Activated CD8-positive, alpha-beta memory T cell treated with anti-CD3 and anti-CD28 coated beads, Interleukin-2, amount 10 ng/mL, durations not matched to agents 7 days and 5 days (primary cell): ENCODE data around the gene GOLGA2. TPM values are rescaled to one million over a fixed set of nuclear protein-coding genes. Genes with fewer than 3 reads are reported as not detected.
A peak's percentile ranks its signal among the peaks of the same experiment; 100 is the strongest.

Source experiments
- ATAC-seq: fragments of 150-1000 bp; cut with Tn5 transposase; one replicate; pipeline ENCODE4 v1.10.0; 2021; ENCODE audit warnings: moderate library complexity
- CTCF ChIA-PET: fragments of 350-600 bp; sonication (Branson Sonifier 250); formaldehyde crosslinking; loops from one replicate; lab custom pipeline; 2021; ENCODE audit warnings: antibody characterized with exemption; lab: Charles Lee
- DNase-seq: peaks from one replicate; pipeline ENCODE4 v3.0.0-alpha.2; 2020
- H3K27ac Mint-ChIP-seq: one replicate; pipeline ENCODE4 v1.8.0; 2021; ENCODE audit warnings: mild to moderate bottlenecking, mixed read lengths
- H3K27me3 Mint-ChIP-seq: one replicate; pipeline ENCODE4 v1.8.0; 2021; ENCODE audit warnings: mixed read lengths
- H3K36me3 Mint-ChIP-seq: one replicate; pipeline ENCODE4 v1.8.0; 2021; ENCODE audit warnings: mild to moderate bottlenecking, mixed read lengths
- H3K4me1 Mint-ChIP-seq: one replicate; pipeline ENCODE4 v1.8.0; 2021; ENCODE audit warnings: mixed read lengths
- H3K4me3 Mint-ChIP-seq: one replicate; pipeline ENCODE4 v1.8.0; 2021; ENCODE audit warnings: mild to moderate bottlenecking, moderate library complexity, mixed read lengths
- H3K9me3 Mint-ChIP-seq: one replicate; pipeline ENCODE4 v1.8.0; 2022; ENCODE audit warnings: low read depth, mixed read lengths
- total RNA-seq, 2 experiments: library from RNA; stranded (reverse); gene quantifications; one replicate each; pipeline ENCODE4 v1.2.3, GENCODE V29; 2021

Gene GOLGA2
- 10 to 100 TPM; 47.6 to 57.2 TPM for total RNA-seq

- Mint-ChIP-seq H3K27ac (peak within 1 kb of the TSS; percentile 92), H3K36me3 (peaks cover 10% of the 10 kb centered on the region), H3K4me1 (peaks cover 49% of the 10 kb centered on the region), H3K9me3 (no peaks in the 10 kb centered on the region), H3K4me3 (peak within 1 kb of the TSS; percentile 94), H3K27me3 (no peaks in the 10 kb centered on the region)
- ATAC-seq (peak; percentile 76), DNase-seq (peak; percentile 50)
- CTCF ChIA-PET, result interaction anchor here (0.6 to 1.0 kb wide), 6 partner anchors 20 to 262 kb away, joined by 3 to 7 read pairs (median 3); no protein-coding TSS in a partner anchor
Observed at GRCh38 chr9:128275198-128276007, at the start of gene GOLGA2. Gene GOLGA2 (minus strand): TSS chr9:128276007. CDS start chr9:128275976, 31 bp downstream.

DNA sequence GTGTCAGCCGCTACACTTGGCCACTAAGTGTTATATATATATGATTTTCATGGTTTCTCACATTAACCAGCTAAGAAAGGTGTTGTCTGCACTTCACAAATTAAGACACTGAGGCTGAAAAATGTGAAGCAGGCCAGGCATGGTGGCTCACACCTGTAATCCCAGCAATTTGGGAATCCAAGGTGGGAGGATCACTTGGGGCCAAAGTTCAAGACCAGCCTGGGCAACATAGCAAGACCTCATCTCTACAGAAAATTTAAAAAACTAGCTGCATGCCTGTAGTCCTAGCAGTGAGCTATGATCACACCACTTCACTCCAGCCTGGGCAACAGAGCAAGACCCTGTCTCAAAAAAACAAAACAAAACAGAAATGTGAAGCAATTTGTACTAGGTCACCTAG, 48.6 kb upstream of the GOLGA2 start:
- H3K4me3 Mint-ChIP-seq, result peak overlapping the region; percentile 38

GRCh38 chr9:128323791-128324190, 48.0 kb upstream of the GOLGA2 start:
- H3K27me3 Mint-ChIP-seq, result no peaks in the 10 kb centered on the region
- H3K9me3 Mint-ChIP-seq, result no peaks in the 10 kb centered on the region
- CTCF ChIA-PET, result interaction anchor here (3.9 to 5.3 kb wide), 2 partner anchors 18 to 28 kb away, joined by 10 to 22 read pairs; no protein-coding TSS in a partner anchor

More for the DNA sequence above, 48.6 kb upstream of the GOLGA2 start:
- H3K4me1 Mint-ChIP-seq, result peaks cover 29% of the 10 kb centered on the region
- CTCF ChIA-PET, result interaction anchor here (1.3 to 5.3 kb wide), 3 partner anchors 17 to 38 kb away, joined by 5 to 22 read pairs (median 10); no protein-coding TSS in a partner anchor
- DNase-seq (no peak), ATAC-seq (no peak)
- H3K9me3 Mint-ChIP-seq, result no peaks in the 10 kb centered on the region
- peak overlapping the region; percentile 52 for H3K27ac Mint-ChIP-seq
- peaks cover 6% of the 10 kb centered on the region for H3K36me3 Mint-ChIP-seq
- H3K27me3 Mint-ChIP-seq, result no peaks in the 10 kb centered on the region

DNA sequence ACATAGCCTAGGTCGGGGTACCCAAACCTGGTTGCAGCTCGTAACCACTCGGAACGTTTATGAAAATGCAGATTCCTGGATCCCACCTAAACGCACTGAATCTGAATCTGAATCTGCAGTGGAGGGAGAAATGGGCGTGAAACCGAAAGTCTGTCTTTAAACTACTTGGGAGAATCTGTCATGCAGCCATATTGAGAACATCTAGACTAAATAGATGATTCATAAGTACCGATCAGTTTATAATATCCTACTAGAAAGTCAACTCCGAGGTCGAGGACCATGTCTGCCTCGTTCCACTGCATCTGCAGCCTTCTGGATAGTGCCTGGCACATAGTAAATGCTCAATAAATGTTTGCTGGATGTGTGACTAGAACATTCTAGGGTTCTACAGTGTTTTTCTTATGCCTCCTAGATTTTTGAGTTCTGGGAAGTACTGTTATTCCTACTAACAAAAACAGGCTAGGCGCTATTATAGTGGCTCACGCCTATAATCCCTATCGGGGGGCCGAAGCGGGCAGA, 47.5 kb upstream of the GOLGA2 start:
- Mint-ChIP-seq H3K27ac (peak overlapping the region; percentile 79), H3K27me3 (no peaks in the 10 kb centered on the region), H3K9me3 (no peaks in the 10 kb centered on the region), H3K4me1 (peaks cover 29% of the 10 kb centered on the region), H3K4me3 (peak overlapping the region; percentile 92), H3K36me3 (peaks cover 6% of the 10 kb centered on the region)
- ATAC-seq (peak; percentile 5), DNase-seq (no peak)
- CTCF ChIA-PET, result interaction anchor here (3.9 to 5.3 kb wide), 2 partner anchors 18 to 28 kb away, joined by 10 to 22 read pairs; no protein-coding TSS in a partner anchor

More at GRCh38 chr9:128323791-128324190, 48.0 kb upstream of the GOLGA2 start:
- Mint-ChIP-seq H3K4me3 (peak overlapping the region; percentile 92), H3K27ac (peak overlapping the region; percentile 79), H3K36me3 (peaks cover 6% of the 10 kb centered on the region), H3K4me1 (peaks cover 29% of the 10 kb centered on the region)
- DNase-seq, result no peak
- no peak for ATAC-seq

DNA sequence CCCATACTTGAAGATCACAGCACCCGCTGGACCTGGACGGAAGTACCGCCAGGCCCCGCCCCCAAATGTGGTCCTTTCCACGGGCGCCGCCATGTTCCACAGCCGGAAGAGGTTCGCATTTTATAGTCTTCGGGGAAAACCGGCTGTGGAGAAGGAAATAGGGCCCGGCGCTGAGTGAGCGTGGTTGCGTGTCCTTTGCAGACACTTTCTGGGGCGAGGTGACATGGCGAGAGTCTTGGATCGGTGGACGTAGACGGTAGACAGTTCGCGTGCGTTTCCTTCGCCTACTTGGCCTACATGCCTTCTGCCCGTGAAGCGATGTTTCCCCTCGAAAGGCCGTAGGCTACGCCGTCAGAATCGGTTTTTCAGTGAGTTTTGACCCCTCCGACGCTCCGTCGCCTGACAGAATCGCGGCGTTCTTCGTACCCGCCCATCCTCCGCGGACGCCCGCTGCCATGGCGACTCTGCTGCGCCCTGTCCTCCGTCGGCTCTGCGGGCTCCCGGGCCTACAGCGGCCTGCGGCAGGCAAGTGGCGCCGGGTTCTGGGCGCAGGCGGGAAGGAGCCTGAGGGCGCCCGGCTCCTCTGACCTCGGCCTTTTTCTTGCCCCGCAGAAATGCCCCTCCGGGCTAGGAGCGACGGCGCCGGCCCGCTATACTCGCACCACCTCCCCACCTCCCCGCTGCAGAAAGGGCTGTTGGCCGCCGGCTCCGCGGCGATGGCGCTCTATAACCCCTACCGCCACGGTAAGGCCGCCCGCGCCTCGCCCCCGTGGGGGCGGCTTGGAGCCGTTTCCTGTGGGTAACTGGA, 46.8 kb upstream of the GOLGA2 start, which contains the start of the genes COQ4 and TRUB2:
Gene COQ4, plus strand, starts transcription at position 436 of the 808 bp plus-strand sequence. Its CDS starts 20 bp downstream, at position 456.
Gene TRUB2, minus strand, starts transcription at position 44 of the 808 bp plus-strand sequence. Its CDS starts 39 bp downstream, at position 5.
- CTCF ChIA-PET, result interaction anchor here (3.9 to 5.3 kb wide), 2 partner anchors 19 to 27 kb away, joined by 10 to 22 read pairs; no protein-coding TSS in a partner anchor

DNA sequence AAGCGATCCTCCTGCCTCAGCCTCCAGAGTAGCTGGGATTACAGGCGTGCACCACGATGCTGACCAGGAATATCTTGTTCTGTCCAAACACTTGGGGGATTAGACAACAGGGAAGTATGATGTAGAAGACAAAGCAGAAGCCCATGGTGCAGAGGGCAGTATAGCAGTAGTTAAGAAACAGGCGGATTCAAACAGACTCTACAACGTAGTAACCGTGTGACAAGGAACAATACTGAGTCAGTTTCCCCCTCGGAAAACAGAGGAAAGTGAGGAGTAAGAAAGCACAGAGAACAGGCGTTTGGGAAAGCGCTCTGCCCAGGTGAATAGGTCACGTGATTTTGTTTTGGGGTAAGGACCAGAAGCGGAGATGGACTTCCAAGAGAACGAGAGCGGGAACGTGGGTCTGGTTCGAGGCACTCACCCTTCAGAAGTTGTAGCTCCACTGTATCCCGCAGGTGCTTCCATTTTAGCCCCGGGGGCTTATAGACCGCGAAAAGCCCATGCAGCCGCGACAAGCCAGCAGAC, 46.1 kb upstream of the GOLGA2 start:
- Mint-ChIP-seq H3K27me3 (no peaks in the 10 kb centered on the region), H3K4me1 (peaks cover 29% of the 10 kb centered on the region), H3K36me3 (peaks cover 8% of the 10 kb centered on the region), H3K27ac (peak overlapping the region; percentile 94), H3K9me3 (no peaks in the 10 kb centered on the region), H3K4me3 (peak overlapping the region; percentile 92)
- peak; percentile 5 for ATAC-seq
- CTCF ChIA-PET, result interaction anchor here (0.5 to 5.3 kb wide), 5 partner anchors 16 to 187 kb away, joined by 3 to 22 read pairs (median 3); partner anchors contain the start of genes GOLGA2 and SWI5
- no peak for DNase-seq

More for the DNA sequence above, 46.8 kb upstream of the GOLGA2 start, which contains the start of the genes COQ4 and TRUB2:
- DNase-seq (peak; percentile 96), ATAC-seq (peak; percentile 88)
- no peaks in the 10 kb centered on the region for H3K27me3 Mint-ChIP-seq
- H3K36me3 Mint-ChIP-seq, result peaks cover 5% of the 10 kb centered on the region
- H3K9me3 Mint-ChIP-seq, result no peaks in the 10 kb centered on the region
- peaks cover 29% of the 10 kb centered on the region for H3K4me1 Mint-ChIP-seq
- peak within 1 kb of the TSS; percentile 94 for H3K27ac Mint-ChIP-seq
- H3K4me3 Mint-ChIP-seq, result peak within 1 kb of the TSS; percentile 92

- H3K36me3 Mint-ChIP-seq, result peaks cover 11% of the 10 kb centered on the region
- peak overlapping the region; percentile 28 for H3K27ac Mint-ChIP-seq
- no peak for ATAC-seq
- H3K9me3 Mint-ChIP-seq, result no peaks in the 10 kb centered on the region
- no peak for DNase-seq
- no peaks in the 10 kb centered on the region for H3K27me3 Mint-ChIP-seq
- peaks cover 29% of the 10 kb centered on the region for H3K4me1 Mint-ChIP-seq
- peak overlapping the region; percentile 92 for H3K4me3 Mint-ChIP-seq
- CTCF ChIA-PET, result interaction anchor here (0.5 to 5.3 kb wide), 3 partner anchors 16 to 45 kb away, joined by 3 to 22 read pairs (median 3); partner anchors contain the start of genes GOLGA2 and SWI5
Observed at GRCh38 chr9:128321343-128321742, 45.5 kb upstream of the GOLGA2 start.

DNA sequence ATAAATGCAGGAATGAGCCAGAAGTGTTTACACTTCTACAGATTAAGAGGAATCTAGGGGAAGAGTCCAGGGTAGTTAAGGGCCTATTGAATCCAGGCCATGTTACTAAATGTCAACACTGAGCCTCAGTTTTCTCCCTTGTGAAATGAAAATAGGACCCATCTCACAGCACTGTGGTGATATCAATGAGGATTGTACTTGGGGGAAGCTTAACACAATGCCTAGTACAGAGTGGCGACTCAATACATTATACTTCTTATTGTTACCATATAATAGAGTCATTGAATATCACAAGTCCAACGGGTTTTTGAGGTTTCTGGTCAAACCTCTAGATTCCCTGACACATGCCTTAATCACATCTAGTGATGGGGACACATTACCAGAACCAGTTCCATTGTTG, 41.8 kb upstream of the GOLGA2 start:
- Mint-ChIP-seq H3K27ac (no peak overlapping the region), H3K4me1 (peaks cover 7% of the 10 kb centered on the region), H3K4me3 (no peak overlapping the region), H3K27me3 (no peaks in the 10 kb centered on the region), H3K36me3 (peaks cover 8% of the 10 kb centered on the region), H3K9me3 (no peaks in the 10 kb centered on the region)
- DNase-seq (no peak), ATAC-seq (no peak)
- CTCF ChIA-PET, result no interaction called here

- CTCF ChIA-PET, result no interaction called here
- Mint-ChIP-seq H3K4me1 (peaks cover 4% of the 10 kb centered on the region), H3K36me3 (peaks cover 10% of the 10 kb centered on the region), H3K9me3 (no peaks in the 10 kb centered on the region), H3K4me3 (no peak overlapping the region), H3K27me3 (no peaks in the 10 kb centered on the region), H3K27ac (no peak overlapping the region)
- ATAC-seq, result no peak
- DNase-seq, result no peak
Observed at GRCh38 chr9:128316421-128316820, 40.6 kb upstream of the GOLGA2 start.

DNA sequence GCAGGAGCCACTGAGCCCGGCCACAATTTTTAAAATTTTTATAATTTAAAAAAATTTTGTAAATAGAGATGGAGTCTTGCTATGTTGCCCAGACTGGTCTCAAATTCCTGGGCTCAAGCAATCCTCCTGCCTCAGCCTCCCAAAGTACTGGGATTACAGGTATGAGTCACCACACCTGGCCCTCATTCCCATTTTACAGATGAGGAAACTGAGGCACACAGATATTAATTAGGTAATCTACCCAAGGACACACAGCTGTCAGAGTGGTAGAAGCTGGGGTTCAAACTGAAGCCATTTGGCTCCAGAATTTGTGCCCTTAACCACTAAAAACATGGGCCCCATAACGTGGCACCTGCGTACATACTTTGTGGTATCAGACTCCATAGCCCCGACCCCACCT, 38.9 kb upstream of the GOLGA2 start:
- Mint-ChIP-seq H3K9me3 (no peaks in the 10 kb centered on the region), H3K4me1 (no peaks in the 10 kb centered on the region), H3K4me3 (no peak overlapping the region), H3K27me3 (no peaks in the 10 kb centered on the region), H3K27ac (no peak overlapping the region), H3K36me3 (peaks cover 10% of the 10 kb centered on the region)
- CTCF ChIA-PET, result interaction anchor here (1.9 kb wide), 1 partner anchor 19 kb away, joined by 7 read pairs; no protein-coding TSS in a partner anchor
- ATAC-seq (no peak), DNase-seq (no peak)

DNA sequence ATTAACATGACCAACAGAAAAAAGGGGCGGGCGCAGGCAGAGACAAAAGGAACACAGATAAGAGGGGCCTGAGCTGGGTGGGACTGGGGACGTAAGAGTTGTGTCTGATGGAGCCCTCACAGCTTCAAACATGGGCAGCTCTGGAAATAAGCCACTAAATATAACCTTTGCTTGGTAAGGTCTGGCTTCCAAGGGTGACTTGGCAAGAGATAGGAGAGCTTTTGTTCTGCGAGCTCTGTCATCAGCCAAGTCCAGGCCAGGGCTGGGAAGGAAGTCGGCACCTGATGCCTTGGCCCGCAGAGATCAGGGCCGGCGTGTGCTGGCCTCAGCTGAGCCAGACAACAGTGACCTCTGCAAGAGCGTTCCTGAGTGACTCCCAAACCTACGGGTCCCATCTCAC, 34.7 kb upstream of the GOLGA2 start:
- no peak for ATAC-seq
- H3K36me3 Mint-ChIP-seq, result peaks cover 8% of the 10 kb centered on the region

DNA sequence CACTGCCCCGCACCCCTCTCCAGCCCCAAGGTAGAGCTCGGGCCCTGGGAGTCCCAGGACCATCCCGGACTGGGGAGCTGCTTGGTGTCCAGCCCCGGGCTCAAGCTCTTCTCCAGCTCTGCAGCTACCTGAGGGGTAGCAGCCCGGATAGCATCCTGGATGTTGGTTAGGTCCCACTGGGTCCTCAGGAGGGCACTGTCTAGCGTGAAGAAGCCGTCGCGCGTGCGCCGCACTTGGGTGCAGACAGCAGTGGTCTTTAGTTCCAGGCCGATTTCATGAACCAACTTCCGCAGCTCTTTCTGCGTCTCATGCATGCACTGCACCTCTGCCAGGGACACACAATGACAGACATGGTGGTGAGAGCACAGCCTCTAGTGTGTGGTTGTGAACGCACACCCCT, 33.7 kb upstream of the GOLGA2 start:
- DNase-seq (no peak), ATAC-seq (no peak)
- no peak overlapping the region for H3K27ac Mint-ChIP-seq
- H3K4me3 Mint-ChIP-seq, result no peak overlapping the region
- H3K36me3 Mint-ChIP-seq, result peaks cover 8% of the 10 kb centered on the region
- no peaks in the 10 kb centered on the region for H3K9me3 Mint-ChIP-seq
- no peaks in the 10 kb centered on the region for H3K4me1 Mint-ChIP-seq
- H3K27me3 Mint-ChIP-seq, result no peaks in the 10 kb centered on the region
- CTCF ChIA-PET, result interaction anchor here (1.6 to 1.9 kb wide), 2 partner anchors 13 to 14 kb away, joined by 3 to 6 read pairs; no protein-coding TSS in a partner anchor

More for the DNA sequence above, 34.7 kb upstream of the GOLGA2 start:
- Mint-ChIP-seq H3K27ac (no peak overlapping the region), H3K4me1 (no peaks in the 10 kb centered on the region), H3K4me3 (no peak overlapping the region), H3K9me3 (no peaks in the 10 kb centered on the region), H3K27me3 (no peaks in the 10 kb centered on the region)
- no peak for DNase-seq
- CTCF ChIA-PET, result interaction anchor here (0.6 to 1.9 kb wide), 3 partner anchors 15 to 72 kb away, joined by 3 to 6 read pairs (median 3); no protein-coding TSS in a partner anchor
